Right lobe of liver (tissue), 4 donors: ENCODE measurements around the gene TSPAN13.

ENCODE experiments used
- POLR2A ChIP-seq: fragments of 450-650 bp; IDR thresholded peaks from one replicate; pipeline ENCODE4 v1.6.1; 2017; ENCODE audit warnings: antibody characterized with exemption, mild to moderate bottlenecking
- TF ChIP-seq, protein P1 (sequence below), 4 donors: fragments of 200-600 bp in 3 of 4; fragments of 450-650 bp in 1 of 4; IDR thresholded peaks; one replicate each; pipeline versions ENCODE4 v1.5.1 to v1.8.0; 2016 to 2022; ENCODE audit warnings: antibody characterized with exemption in 4 of 4, mild to moderate bottlenecking in 2 of 4
- donor health status: DM: no; HTN: no; CAD: no.
- donor health status: DM: no; HTN: no; CAD: no.
- donor health status: DM: no; HTN: yes; CAD: no.

DNA sequence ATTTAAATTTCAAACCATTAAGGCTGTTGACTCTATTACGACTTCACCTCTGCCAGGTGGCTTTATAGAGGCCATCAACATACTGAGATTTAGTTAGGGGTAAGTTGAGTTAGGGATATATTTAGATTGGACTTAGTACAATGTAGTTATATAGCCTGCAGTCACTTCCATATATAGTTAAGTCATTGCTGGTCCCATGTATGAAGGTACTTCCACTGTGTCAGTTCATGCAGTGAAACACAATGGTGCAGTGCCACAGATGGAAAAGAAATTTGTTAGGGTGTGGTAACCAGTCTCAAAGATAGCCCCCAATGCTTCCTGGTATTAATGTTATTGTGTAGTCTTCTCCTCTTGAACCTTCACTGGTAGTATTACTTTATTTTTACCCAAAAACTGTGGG is 12.6 kb upstream of the TSPAN13 start:
- TF ChIP-seq, protein P1, sequence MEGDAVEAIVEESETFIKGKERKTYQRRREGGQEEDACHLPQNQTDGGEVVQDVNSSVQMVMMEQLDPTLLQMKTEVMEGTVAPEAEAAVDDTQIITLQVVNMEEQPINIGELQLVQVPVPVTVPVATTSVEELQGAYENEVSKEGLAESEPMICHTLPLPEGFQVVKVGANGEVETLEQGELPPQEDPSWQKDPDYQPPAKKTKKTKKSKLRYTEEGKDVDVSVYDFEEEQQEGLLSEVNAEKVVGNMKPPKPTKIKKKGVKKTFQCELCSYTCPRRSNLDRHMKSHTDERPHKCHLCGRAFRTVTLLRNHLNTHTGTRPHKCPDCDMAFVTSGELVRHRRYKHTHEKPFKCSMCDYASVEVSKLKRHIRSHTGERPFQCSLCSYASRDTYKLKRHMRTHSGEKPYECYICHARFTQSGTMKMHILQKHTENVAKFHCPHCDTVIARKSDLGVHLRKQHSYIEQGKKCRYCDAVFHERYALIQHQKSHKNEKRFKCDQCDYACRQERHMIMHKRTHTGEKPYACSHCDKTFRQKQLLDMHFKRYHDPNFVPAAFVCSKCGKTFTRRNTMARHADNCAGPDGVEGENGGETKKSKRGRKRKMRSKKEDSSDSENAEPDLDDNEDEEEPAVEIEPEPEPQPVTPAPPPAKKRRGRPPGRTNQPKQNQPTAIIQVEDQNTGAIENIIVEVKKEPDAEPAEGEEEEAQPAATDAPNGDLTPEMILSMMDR (IDR thresholded peaks at IDR 0.05): no peak
- TF ChIP-seq POLR2A: no peak
